A673 (cell line): ENCODE data around the gene E2F3. TPM values are rescaled to one million over a fixed set of nuclear protein-coding genes. Genes with fewer than 3 reads are reported as not detected.

ENCODE experiments used
- BruUV-seq: library from RNA; stranded (reverse); fragments of 400-500 nt; replicated peaks from 2 replicates; lab custom pipeline; 2021; lab: Mats Ljungman, UMichigan
- CTCF ChIA-PET: fragments of 300-600 bp; sonication (Branson Sonifier 250); formaldehyde crosslinking; loops from one replicate; lab custom pipeline; 2022; ENCODE audit warnings: antibody characterized with exemption; lab: Charles Lee
- POLR2A ChIA-PET: fragments of 300-600 bp; sonication (Branson Sonifier 250); formaldehyde crosslinking; loops from one replicate; lab custom pipeline; 2022; ENCODE audit warnings: antibody characterized with exemption; ENCODE audit not compliant: low non-redundant PET; lab: Charles Lee
- DNase-seq: peaks from one replicate; pipeline ENCODE4 v3.0.0-alpha.2; 2015; ENCODE audit warnings: low spot score
- H3K27ac ChIP-seq: fragments of 200-600 bp; sonication (generic); 2 replicates; pipeline ENCODE4 v1.5.1; 2016; ENCODE audit warnings: mixed run types, low read depth, mild to moderate bottlenecking, mixed read lengths, antibody characterized with exemption, low read length; ENCODE audit not compliant: poor library complexity, severe bottlenecking
- H3K27me3 ChIP-seq: fragments of 200-600 bp; sonication (generic); replicated peaks from 2 replicates; pipeline ENCODE4 v1.6.1; 2017; ENCODE audit warnings: mixed run types, low read depth, mild to moderate bottlenecking, mixed read lengths, antibody characterized with exemption, low read length; ENCODE audit not compliant: insufficient read depth, poor library complexity
- H3K36me3 ChIP-seq: fragments of 200-600 bp; sonication (generic); 2 replicates; pipeline ENCODE4 v1.6.1; 2016; ENCODE audit warnings: mixed run types, mild to moderate bottlenecking, mixed read lengths, antibody characterized with exemption, low read length; ENCODE audit not compliant: insufficient read depth, poor library complexity, severe bottlenecking
- H3K4me1 ChIP-seq: fragments of 200-600 bp; sonication (generic); 2 replicates; pipeline ENCODE4 v1.6.1; 2017; ENCODE audit warnings: mixed run types, mild to moderate bottlenecking, mixed read lengths, antibody characterized with exemption, low read length; ENCODE audit not compliant: insufficient read depth, poor library complexity, severe bottlenecking
- H3K4me3 ChIP-seq: fragments of 200-600 bp; sonication (generic); 2 replicates; pipeline ENCODE4 v1.5.1; 2016; ENCODE audit warnings: low read depth, mixed run types, mild to moderate bottlenecking, mixed read lengths, low read length; ENCODE audit not compliant: poor library complexity, severe bottlenecking
- H3K9me3 ChIP-seq: fragments of 200-600 bp; sonication (generic); 2 replicates; pipeline ENCODE4 v1.6.1; 2016; ENCODE audit warnings: mixed run types, low read depth, mild to moderate bottlenecking, mixed read lengths, antibody characterized with exemption, low read length; ENCODE audit not compliant: poor library complexity, severe bottlenecking
- CTCF ChIP-seq: fragments of 300-800, 200-600 bp; sonication (generic); conservative IDR thresholded peaks from 2 replicates; pipeline ENCODE4 v1.5.1; 2017; ENCODE audit warnings: low read depth, mild to moderate bottlenecking, antibody characterized with exemption, low read length, moderate library complexity, mixed read lengths
- EZH2 ChIP-seq: fragments of 200-600 bp; sonication (generic); IDR thresholded peaks from 2 replicates; pipeline ENCODE4 v1.6.1; 2017; ENCODE audit warnings: borderline replicate concordance, low read depth, mild to moderate bottlenecking, mixed read lengths, antibody characterized with exemption, low read length; ENCODE audit not compliant: poor library complexity, severe bottlenecking
- intact Hi-C: fragments of 100-400 bp; cut with micrococcal nuclease; formaldehyde crosslinking; loops from one replicate; pipeline ENCODE4 v1.10.0; 2022; ENCODE audit not compliant: unreplicated experiment
- total RNA-seq: library from RNA; stranded (reverse); gene quantifications from 2 replicates; pipeline ENCODE4 v1.2.3, GENCODE V29; 2021

E2F3 gene
- total RNA-seq, 1 experiment from 2014 or later = 42.4 TPM

- no peak overlapping the region for H3K27ac ChIP-seq
- no peaks in the 10 kb centered on the region for H3K36me3 ChIP-seq
- intact Hi-C loops = no loop called here
- ChIA-PET CTCF (no interaction called here), POLR2A (no interaction called here)
- no peaks in the 10 kb centered on the region for H3K4me1 ChIP-seq
- no peak for DNase-seq
- no peak overlapping the region for H3K4me3 ChIP-seq
- no TSS peak for BruUV-seq
- no peaks in the 10 kb centered on the region for H3K9me3 ChIP-seq
- no peak for TF ChIP-seq EZH2
- no peak for TF ChIP-seq CTCF
- H3K27me3 ChIP-seq = no peaks in the 10 kb centered on the region
Measured at GRCh38 chr6:20461576-20461975, 59.9 kb downstream of the E2F3 start.

DNA sequence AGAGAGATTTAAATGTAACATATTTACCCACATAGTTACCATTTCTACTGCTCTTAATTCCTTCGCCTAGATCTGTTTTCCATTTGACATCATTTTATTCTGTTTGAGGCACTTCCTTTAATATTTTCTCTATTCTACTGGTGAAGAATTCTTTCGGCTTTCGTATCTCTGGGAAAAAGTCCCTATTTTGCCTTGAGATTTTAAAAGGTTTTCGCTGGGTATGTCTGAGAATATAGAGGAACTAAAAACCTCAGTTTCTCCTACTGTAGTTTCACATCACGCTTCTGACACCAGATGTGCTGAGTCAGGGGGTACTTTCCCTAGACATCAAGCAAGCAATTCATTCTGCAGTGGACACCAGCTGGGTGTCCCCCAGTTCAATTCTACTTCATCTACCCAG is 61.7 kb downstream of the E2F3 start:
- no peak for TF ChIP-seq CTCF
- no peak for TF ChIP-seq EZH2
- no peak for DNase-seq
- Histone ChIP-seq H3K4me1 (no peaks in the 10 kb centered on the region), H3K36me3 (no peaks in the 10 kb centered on the region), H3K4me3 (no peak overlapping the region), H3K27me3 (no peaks in the 10 kb centered on the region), H3K27ac (no peak overlapping the region), H3K9me3 (no peaks in the 10 kb centered on the region)
- BruUV-seq = no TSS peak
- intact Hi-C loops = no loop called here
- CTCF ChIA-PET = no interaction called here
- POLR2A ChIA-PET = no interaction called here

DNA sequence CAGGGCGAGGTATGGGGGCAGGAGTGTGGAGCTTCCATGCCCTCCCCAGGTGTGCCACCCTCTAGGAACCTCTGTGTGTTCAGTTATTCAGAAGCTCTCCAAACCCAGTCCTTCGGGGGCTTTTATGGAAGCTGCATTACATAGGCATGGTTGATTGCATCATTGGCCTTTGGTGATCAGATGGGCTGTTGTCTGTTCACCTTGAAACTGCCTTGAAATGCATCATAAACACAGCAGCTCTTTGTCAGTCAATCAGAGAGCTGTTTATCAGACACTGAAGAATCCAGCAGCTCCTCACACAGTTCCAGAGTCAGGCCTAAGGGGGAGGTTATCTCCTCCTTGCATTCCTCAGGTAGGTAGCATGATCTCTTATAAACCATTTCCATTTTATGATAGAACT is 62.4 kb downstream of the E2F3 start:
- Histone ChIP-seq H3K27ac (no peak overlapping the region), H3K9me3 (no peaks in the 10 kb centered on the region), H3K27me3 (no peaks in the 10 kb centered on the region), H3K4me1 (no peaks in the 10 kb centered on the region), H3K36me3 (no peaks in the 10 kb centered on the region), H3K4me3 (no peak overlapping the region)
- no peak for TF ChIP-seq CTCF
- TF ChIP-seq EZH2 = no peak
- ChIA-PET POLR2A (no interaction called here), CTCF (no interaction called here)
- DNase-seq = no peak
- no TSS peak for BruUV-seq
- intact Hi-C loops = no loop called here
